Thoracic aorta (tissue), 2 donors: ENCODE data around the gene DCBLD1. TPM values are rescaled to one million over a fixed set of nuclear protein-coding genes. Genes with fewer than 3 reads are reported as not detected.

Experiments used
- ATAC-seq: fragments of 150-250 bp; one replicate; pipeline ENCODE4 v1.8.0; 2017; ENCODE audit warnings: low read depth; ENCODE audit not compliant: insufficient number of reproducible peaks, low FRiP score
- DNase-seq: peaks from one replicate; pipeline ENCODE4 v3.0.0-alpha.2; 2020; ENCODE audit warnings: low spot score
- H3K27ac ChIP-seq, 2 donors: fragments of 200-600 bp; sonication (generic); 1 replicate in 1 of 2; 2 replicates in 1 of 2; pipeline ENCODE4 v1.5.1; 2016; ENCODE audit warnings: mild to moderate bottlenecking in 2 of 2, moderate library complexity in 2 of 2
- H3K27me3 ChIP-seq: fragments of 200-600 bp; sonication (generic); replicated peaks from 2 replicates; pipeline ENCODE4 v1.6.0; 2016; ENCODE audit warnings: mild to moderate bottlenecking; ENCODE audit not compliant: insufficient read depth
- H3K36me3 ChIP-seq: fragments of 200-600 bp; sonication (generic); one replicate; pipeline ENCODE4 v1.5.1; 2016
- H3K4me1 ChIP-seq, 2 donors: fragments of 200-600 bp; sonication (generic); 1 replicate in 1 of 2; 2 replicates in 1 of 2; pipeline versions ENCODE4 v1.5.1 to v1.6.0; 2016; ENCODE audit warnings: low read depth in 2 of 2, mild to moderate bottlenecking in 1 of 2; ENCODE audit not compliant: control insufficient read depth in 1 of 2
- H3K4me3 ChIP-seq: fragments of 200-600 bp; sonication (generic); 2 replicates; pipeline ENCODE4 v1.5.1; 2016; ENCODE audit warnings: mild to moderate bottlenecking
- H3K9me3 ChIP-seq: fragments of 200-600 bp; sonication (generic); 2 replicates; pipeline ENCODE4 v1.5.1; 2016
- total RNA-seq, 2 donors: library from RNA; depleted of rRNA; stranded (reverse); fragments of >200 nt; gene quantifications; one replicate each; pipeline versions ENCODE4 v1.1.0 to v1.2.3, GENCODE V29; 2016
- TF ChIP-seq, protein P1 (sequence below): fragments of 200-600 bp; sonication (generic); IDR thresholded peaks from one replicate; pipeline ENCODE4 v1.5.1; 2019; ENCODE audit warnings: antibody characterized with exemption

The DCBLD1 gene
- total RNA-seq, 2 donors from 2014 or later: 6.4 to 33.2 TPM

DNA sequence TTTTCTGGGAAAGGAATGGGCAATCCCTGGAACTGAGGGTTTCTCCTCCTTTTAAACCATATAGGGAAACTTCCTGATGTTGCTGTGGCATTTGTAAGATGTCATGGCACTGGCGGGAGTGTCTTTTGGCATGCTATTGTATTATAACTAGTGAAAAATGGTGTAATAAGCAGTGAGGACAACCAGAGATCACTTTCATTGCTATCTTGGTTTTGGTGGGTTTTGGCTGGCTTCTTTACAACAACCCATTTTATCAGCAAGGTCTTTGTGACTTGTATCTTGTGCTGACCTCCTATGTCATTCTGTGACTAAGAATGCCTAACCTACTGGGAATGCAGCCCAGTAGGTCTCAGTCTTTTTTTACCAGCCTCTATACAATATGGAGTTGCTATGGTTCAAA is 9.1 kb upstream of the DCBLD1 start:
- no peak overlapping the region for H3K27ac ChIP-seq
- H3K4me1 ChIP-seq: no peaks in the 10 kb centered on the region
- no peak overlapping the region for H3K4me3 ChIP-seq
- DNase-seq (no peak), ATAC-seq (no peak)
- no peaks in the 10 kb centered on the region for H3K36me3 ChIP-seq
- no peaks in the 10 kb centered on the region for H3K27me3 ChIP-seq
- no peaks in the 10 kb centered on the region for H3K9me3 ChIP-seq
- TF ChIP-seq, protein P1, sequence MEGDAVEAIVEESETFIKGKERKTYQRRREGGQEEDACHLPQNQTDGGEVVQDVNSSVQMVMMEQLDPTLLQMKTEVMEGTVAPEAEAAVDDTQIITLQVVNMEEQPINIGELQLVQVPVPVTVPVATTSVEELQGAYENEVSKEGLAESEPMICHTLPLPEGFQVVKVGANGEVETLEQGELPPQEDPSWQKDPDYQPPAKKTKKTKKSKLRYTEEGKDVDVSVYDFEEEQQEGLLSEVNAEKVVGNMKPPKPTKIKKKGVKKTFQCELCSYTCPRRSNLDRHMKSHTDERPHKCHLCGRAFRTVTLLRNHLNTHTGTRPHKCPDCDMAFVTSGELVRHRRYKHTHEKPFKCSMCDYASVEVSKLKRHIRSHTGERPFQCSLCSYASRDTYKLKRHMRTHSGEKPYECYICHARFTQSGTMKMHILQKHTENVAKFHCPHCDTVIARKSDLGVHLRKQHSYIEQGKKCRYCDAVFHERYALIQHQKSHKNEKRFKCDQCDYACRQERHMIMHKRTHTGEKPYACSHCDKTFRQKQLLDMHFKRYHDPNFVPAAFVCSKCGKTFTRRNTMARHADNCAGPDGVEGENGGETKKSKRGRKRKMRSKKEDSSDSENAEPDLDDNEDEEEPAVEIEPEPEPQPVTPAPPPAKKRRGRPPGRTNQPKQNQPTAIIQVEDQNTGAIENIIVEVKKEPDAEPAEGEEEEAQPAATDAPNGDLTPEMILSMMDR: no peak

DNA sequence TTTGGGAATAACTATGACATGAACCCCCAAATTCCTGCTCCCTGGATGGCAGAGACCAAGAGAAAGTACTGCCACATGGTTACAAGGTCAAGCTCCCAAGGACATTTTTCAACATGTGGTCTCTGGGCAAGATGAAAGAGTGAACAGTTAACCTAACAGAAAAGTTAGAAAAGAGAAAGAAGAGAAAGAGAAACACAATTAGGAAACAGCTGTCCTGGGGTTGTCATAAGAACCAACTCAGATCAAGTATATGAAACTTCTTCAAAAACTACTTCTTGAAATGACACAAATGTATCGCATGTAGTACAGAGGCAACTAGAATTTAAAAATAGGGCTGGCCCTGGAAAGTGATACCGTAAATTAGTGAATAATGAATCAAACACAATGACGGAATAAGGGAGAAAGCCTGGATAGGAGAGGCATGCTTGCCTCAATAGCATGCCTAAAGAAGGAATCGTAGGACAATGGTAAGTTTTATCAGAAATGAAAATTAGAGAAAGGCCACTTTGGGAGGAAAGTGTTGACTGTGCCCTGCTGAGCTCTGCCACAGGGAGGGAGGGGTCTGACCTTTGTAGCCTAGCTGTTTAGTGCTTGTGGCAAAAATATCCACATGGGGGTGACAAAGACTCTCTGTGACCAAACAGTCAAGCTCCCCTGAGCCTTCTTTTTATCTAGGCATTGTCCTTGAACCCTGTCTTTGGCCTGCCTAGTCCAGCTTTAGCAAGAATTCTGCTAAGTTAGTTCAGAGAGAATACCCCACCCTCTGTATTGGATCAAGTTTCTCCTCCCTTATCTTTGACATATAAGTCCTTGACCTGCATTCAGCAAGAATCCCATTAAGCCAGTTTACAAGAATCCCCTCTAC is 4.3 kb upstream of the DCBLD1 start:
- DNase-seq: no peak
- no peak overlapping the region for H3K27ac ChIP-seq
- no peak overlapping the region for H3K4me3 ChIP-seq
- H3K36me3 ChIP-seq: no peaks in the 10 kb centered on the region
- H3K4me1 ChIP-seq: peaks cover 0 to 8% of the 10 kb centered on the region in 2 donors
- TF ChIP-seq, protein P1: no peak
- no peaks in the 10 kb centered on the region for H3K9me3 ChIP-seq
- no peak for ATAC-seq
- no peaks in the 10 kb centered on the region for H3K27me3 ChIP-seq

DNA sequence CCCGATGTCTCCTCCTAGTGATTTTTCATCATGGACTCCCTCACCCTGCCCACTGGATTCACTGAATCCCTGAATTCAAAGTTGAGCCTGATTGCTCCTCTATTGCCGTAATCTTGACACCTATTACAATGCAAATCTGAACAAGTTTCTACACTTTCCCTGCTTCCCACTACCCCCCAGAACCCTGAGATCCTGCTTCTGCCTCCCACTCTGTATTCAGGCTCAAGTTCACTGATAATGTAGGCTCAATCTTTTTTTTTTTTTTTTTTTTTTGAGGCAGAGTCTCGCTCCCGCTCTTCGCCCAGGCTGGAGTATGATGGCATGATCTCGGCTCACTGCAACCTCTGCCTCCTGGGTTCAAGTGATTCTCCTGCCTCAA is 3.6 kb upstream of the DCBLD1 start:
- no peak overlapping the region for H3K4me3 ChIP-seq
- H3K4me1 ChIP-seq: peaks cover 2 to 8% of the 10 kb centered on the region in 2 donors
- H3K36me3 ChIP-seq: no peaks in the 10 kb centered on the region
- no peaks in the 10 kb centered on the region for H3K27me3 ChIP-seq
- ATAC-seq: no peak
- TF ChIP-seq, protein P1: no peak
- DNase-seq: no peak
- no peak overlapping the region for H3K27ac ChIP-seq
- no peaks in the 10 kb centered on the region for H3K9me3 ChIP-seq

DNA sequence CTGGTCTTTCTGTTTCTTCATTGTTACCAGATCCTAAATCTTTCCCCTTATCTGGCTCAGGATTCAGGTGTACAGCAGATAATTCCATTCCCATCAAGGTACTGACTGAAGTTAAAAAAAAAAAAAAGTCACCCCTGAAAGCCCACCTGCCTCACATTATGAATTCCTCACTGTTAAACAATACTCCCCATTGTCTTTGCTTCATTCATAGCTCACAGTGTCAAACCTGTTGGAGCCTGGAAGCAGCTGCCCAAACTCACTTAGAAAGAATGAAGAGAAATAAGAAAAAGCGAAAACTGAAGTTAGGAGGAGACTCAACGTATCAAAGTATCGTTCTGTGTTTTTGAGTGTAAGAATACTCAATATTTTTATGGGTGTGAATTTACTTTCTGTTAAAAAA is 1.8 kb upstream of the DCBLD1 start:
- DNase-seq (no peak), ATAC-seq (no peak)
- TF ChIP-seq, protein P1: no peak
- Histone ChIP-seq H3K4me3 (no peak overlapping the region), H3K27ac (peak overlapping the region; percentile 90 to 96), H3K27me3 (no peaks in the 10 kb centered on the region), H3K4me1 (peaks cover 13 to 19% of the 10 kb centered on the region in 2 donors), H3K9me3 (no peaks in the 10 kb centered on the region), H3K36me3 (no peaks in the 10 kb centered on the region)

DNA sequence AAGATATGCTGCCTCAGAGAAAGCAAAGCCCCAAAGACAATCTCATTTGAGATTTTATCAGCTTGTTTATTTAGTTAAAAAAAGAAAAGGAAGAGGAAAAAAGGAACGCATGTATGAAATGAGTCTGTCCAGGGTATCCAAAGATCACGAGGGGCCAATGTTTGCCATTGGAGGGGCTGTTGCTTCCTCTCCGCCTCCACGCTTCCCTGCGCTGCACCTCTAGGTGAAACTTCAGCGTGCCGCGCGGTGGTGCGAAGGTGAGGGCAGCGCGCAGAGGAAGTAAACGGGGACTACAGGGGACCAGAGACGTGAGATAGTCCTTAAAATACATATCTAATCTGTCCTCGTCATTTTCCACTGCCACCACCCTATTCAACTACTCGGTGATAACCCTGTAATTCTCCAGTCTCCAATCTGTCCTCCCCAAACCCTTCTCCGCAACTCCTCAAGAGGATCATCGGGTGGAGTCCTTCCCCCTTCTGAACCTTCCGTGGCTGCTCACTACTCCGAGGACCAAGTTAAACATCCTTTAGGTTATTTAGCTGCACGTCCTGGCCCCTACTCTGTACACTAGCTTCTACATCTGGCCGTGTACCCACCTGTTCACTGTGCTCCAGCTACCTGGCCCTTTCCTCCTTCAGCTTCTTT is 1.1 kb upstream of the DCBLD1 start:
- Histone ChIP-seq H3K27ac (peak overlapping the region; percentile 90 to 96), H3K4me1 (peaks cover 13 to 19% of the 10 kb centered on the region in 2 donors), H3K4me3 (peak overlapping the region; percentile 99), H3K9me3 (no peaks in the 10 kb centered on the region), H3K27me3 (no peaks in the 10 kb centered on the region), H3K36me3 (no peaks in the 10 kb centered on the region)
- ATAC-seq: no peak
- no peak for DNase-seq
- TF ChIP-seq, protein P1: no peak
